GM12872 (cell line): ENCODE results near the gene BNC2.

ENCODE experiments used
- TF ChIP-seq, protein P1 (sequence below): IDR thresholded peaks from 3 replicates; pipeline ENCODE4 v1.5.1; 2011; ENCODE audit warnings: low read depth, mild to moderate bottlenecking, low read length, moderate library complexity; ENCODE audit not compliant: insufficient read depth

BNC2 gene

DNA sequence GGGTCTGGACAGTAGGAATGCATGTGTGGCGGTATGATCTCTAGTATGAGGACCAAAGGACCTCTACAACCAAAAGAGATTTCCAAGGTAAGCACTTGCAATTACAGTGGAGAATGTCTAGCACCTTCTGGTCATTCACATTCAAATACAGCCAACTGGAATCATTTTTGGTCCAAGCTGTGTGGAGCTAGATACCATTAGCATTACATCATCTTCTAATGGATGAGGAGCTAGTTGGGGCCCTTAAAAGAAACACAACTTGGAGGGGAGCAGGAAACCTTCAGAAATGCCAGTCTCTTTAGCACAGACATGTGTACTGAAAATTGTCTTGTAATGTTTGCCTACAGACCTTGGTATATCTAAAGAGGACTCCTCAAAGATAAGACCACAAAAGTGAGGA lies 244.7 kb downstream of the BNC2 start:
- TF ChIP-seq, protein P1, sequence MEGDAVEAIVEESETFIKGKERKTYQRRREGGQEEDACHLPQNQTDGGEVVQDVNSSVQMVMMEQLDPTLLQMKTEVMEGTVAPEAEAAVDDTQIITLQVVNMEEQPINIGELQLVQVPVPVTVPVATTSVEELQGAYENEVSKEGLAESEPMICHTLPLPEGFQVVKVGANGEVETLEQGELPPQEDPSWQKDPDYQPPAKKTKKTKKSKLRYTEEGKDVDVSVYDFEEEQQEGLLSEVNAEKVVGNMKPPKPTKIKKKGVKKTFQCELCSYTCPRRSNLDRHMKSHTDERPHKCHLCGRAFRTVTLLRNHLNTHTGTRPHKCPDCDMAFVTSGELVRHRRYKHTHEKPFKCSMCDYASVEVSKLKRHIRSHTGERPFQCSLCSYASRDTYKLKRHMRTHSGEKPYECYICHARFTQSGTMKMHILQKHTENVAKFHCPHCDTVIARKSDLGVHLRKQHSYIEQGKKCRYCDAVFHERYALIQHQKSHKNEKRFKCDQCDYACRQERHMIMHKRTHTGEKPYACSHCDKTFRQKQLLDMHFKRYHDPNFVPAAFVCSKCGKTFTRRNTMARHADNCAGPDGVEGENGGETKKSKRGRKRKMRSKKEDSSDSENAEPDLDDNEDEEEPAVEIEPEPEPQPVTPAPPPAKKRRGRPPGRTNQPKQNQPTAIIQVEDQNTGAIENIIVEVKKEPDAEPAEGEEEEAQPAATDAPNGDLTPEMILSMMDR: no peak

DNA sequence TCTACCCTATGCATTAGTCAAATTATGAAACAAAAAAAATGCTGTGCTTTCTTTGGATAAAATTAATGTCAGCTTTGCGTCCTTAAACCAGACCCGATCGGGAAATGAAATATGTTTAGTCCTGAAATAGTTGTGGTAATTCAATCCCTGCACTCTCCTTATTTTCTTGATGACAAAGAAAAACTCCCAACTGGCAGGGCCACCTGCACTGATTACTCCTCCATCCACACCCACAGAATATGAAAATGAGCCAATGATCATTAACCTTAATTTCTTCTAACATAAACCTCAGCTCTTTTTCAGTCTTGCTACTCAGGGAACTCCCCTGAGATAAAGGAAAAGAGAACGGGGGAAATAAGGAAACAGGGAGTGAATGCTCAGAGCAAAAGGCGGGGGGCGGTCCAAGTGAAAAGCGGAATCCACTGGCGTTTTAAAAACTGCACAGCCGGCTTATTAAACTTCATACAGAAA lies 245.3 kb downstream of the BNC2 start:
- TF ChIP-seq, protein P1: no peak

DNA sequence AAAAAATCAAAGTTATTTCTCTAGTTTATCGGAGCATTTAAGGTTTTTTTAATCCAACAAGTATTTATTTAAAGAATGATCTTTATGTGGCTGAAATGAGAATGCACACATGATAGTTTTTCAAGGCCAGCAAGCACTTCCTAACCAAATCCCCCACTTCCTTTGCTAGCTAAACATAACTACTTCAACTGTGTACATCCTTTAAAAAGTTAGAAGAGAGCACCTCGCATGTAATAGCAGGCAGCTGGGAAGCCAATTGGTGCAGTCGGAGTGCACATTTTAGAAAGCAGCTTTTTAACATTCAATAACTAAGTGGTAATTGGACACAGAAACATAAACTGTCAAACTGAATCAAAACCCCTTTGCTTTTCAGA lies 245.7 kb downstream of the BNC2 start:
- TF ChIP-seq, protein P1: no peak

DNA sequence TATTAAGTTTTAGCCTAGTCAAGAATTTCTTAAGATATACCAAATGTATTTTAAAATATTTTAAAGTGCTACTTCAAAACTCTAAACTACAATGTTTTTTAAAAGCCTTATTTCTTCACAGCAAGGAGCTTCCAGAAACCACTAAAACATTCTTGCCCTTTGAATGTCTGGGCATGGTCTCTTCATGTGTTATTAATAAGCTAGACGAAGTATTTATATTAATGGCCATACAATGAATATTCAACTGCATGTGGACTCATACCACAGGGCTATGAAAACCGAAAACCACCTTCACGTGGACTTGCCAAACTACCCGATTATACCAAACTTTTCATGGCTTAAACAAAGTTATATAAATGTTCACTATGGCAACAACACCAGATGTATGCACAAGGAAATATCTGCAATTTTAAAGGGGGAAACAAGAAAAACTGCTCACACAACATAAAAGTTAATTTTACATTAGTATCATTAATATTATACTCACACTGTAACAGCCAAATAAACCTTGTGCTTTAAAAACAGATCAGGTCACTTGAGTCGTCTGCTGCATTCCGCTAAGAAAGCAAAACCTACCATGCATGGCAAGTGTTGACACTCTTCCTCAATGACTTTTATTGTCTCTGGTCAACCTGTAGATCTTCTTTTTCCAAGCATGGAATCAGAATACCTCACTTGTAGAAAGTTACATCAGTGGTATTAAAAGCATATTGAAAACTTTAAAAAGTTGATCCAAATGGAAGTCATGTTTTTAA lies 246.3 kb downstream of the BNC2 start:
- TF ChIP-seq, protein P1: no peak

DNA sequence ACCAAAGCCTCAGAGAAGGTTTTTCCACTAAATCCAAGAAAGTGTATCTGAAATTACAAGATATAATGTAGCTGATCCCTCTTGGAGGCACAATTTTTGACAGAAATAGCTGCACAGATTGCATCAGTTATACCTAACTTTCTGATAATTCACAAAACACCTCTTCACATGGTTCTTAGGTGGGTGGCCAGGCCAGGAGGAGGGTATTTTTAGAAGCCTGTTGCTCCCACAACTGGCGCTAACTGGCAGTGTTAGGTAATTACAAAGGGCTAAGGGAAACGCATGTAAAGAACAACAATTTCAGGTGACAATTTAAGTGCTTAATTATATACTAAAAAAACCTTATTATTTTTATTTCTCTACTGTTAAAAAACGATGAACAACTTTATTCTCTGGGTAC lies 247.9 kb downstream of the BNC2 start:
- TF ChIP-seq, protein P1: no peak

DNA sequence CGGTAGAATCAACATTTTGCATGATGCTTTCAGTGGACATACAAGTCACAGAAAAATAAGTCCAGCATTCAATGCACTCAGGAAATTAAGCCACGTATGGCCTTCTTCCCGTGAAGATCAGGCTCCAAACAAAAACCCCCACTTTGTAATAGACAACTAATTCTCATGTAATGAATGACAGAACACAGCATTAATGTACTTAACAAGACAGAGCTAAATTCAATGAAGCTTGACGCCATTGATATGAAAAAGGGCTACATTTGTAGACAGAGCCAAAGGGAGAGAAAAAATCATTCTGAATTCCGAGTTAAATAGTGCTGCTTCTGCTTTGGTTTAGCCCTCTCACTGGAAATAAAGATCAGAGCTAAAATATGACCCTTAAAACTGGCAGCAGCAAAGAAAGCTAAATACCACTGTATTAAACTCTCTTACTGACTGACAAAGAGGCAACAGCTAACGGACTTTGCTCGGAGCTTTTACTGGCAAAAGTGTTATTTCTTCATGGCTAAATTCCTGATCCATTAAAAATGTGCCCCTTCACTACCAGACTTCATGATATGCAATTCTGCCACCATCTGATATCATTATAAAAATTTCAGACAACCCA lies 250.5 kb downstream of the BNC2 start:
- TF ChIP-seq, protein P1: no peak

DNA sequence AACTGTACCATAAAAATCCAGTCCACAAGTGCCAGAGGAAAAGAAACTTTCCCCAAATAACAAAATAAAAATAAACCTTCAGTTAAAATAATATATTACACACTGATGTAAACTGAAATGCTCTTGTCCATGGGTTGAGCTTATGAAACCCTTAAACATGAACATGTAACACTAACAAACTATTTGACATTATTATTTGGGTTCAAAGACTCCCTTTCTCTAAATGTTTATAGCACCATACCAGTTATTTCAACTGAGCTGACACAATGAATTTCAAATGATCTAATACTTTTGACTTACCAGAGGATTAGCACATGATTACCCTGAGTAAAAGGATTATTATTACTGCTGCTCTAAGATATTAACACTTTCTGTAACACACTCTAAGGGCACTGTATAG lies 251.1 kb downstream of the BNC2 start:
- TF ChIP-seq, protein P1: no peak
